PFSK-1 (cell line): Measurements from ENCODE around the gene MESD.

ENCODE experiments used
- POLR2AphosphoS5 ChIP-seq: IDR thresholded peaks from 2 replicates; pipeline ENCODE4 v1.6.1; 2012; ENCODE audit warnings: low read depth, mild to moderate bottlenecking, control low read depth, low read length, moderate library complexity
- REST ChIP-seq, 2 experiments: IDR thresholded peaks; 2 replicates each; pipeline versions ENCODE4 v1.6.1 to v1.8.0; 2011 to 2012; ENCODE audit warnings: low read depth in 2 of 2, low read length in 2 of 2, control low read depth in 1 of 2, inconsistent platforms in 1 of 2, mild to moderate bottlenecking in 1 of 2, moderate library complexity in 1 of 2; ENCODE audit not compliant: insufficient read depth in 1 of 2
- TAF1 ChIP-seq: IDR thresholded peaks from 2 replicates; pipeline ENCODE4 v1.6.1; 2012; ENCODE audit warnings: low read length, control low read depth, borderline replicate concordance; ENCODE audit not compliant: insufficient read depth

- no peak for TF ChIP-seq TAF1
- TF ChIP-seq POLR2AphosphoS5, result no peak
- TF ChIP-seq REST (IDR thresholded peaks at IDR 0.05; ENCODE audit: insufficient read depth in 1 of 2, low read depth in 2 of 2, low read length in 2 of 2), result no peak
Measured at GRCh38 chr15:80932513-80932815, 57.2 kb downstream of the MESD start.
